GM18505 (cell line): ENCODE measurements around the gene IPO9.
"Not testable (repeated sequence)": the region's sequence is repeated elsewhere in the genome, so short reads cannot be mapped to it uniquely, and the experiment has no call there.

Source experiments
- ATAC-seq: cut with Tn5 transposase; IDR thresholded peaks from one replicate; pipeline ENCODE4 v1.9.1; 2021; ENCODE audit not compliant: unreplicated experiment
- POLR2A ChIP-seq: IDR thresholded peaks from 4 replicates; pipeline ENCODE4 v1.6.1; 2011; ENCODE audit warnings: borderline replicate concordance; ENCODE audit not compliant: insufficient read depth, insufficient read length; ENCODE audit errors: extremely low read depth

Gene IPO9

GRCh38 chr1:201826830-201827229, 2.1 kb upstream of the IPO9 start:
- no peak for TF ChIP-seq POLR2A
- ATAC-seq = no peak

- no peak for TF ChIP-seq POLR2A
- ATAC-seq = no peak
These were observed 1.4 kb upstream of the IPO9 start for GRCh38 chr1:201827321-201828216.

- ATAC-seq = no peak
- no peak for TF ChIP-seq POLR2A
These were observed 639 bp upstream of the IPO9 start for GRCh38 chr1:201828217-201828819.

- no peak for TF ChIP-seq POLR2A
- no peak for ATAC-seq
These were observed 2.4 kb downstream of the IPO9 start for GRCh38 chr1:201831371-201831770.

- no peak for TF ChIP-seq POLR2A
- no peak for ATAC-seq
These were observed 5.7 kb downstream of the IPO9 start for GRCh38 chr1:201834621-201835020.

GRCh38 chr1:201838381-201838780, 9.4 kb downstream of the IPO9 start:
- no peak for ATAC-seq
- no peak for TF ChIP-seq POLR2A

GRCh38 chr1:201839089-201839488, 10.1 kb downstream of the IPO9 start:
- ATAC-seq = not testable (repeated sequence)

- TF ChIP-seq POLR2A = no peak
- no peak for ATAC-seq
These were observed 11.1 kb downstream of the IPO9 start for GRCh38 chr1:201840055-201840454.

GRCh38 chr1:201840490-201840889, 11.5 kb downstream of the IPO9 start:
- TF ChIP-seq POLR2A = no peak
- ATAC-seq = no peak

- ATAC-seq = no peak
- no peak for TF ChIP-seq POLR2A
These were observed 12.4 kb downstream of the IPO9 start for GRCh38 chr1:201841265-201841912.

- TF ChIP-seq POLR2A = no peak
These were observed 13.6 kb downstream of the IPO9 start for GRCh38 chr1:201842472-201843027.

GRCh38 chr1:201845331-201846083, 16.6 kb downstream of the IPO9 start:
- no peak for TF ChIP-seq POLR2A
- ATAC-seq = no peak

More at GRCh38 chr1:201842472-201843027, 13.6 kb downstream of the IPO9 start:
- no peak for ATAC-seq

- ATAC-seq = no peak
- no peak for TF ChIP-seq POLR2A
These were observed 18.2 kb downstream of the IPO9 start for GRCh38 chr1:201847150-201847549.
